Endometrial microvascular endothelial cells (primary cell): ENCODE measurements around the gene TSN. TPM values are rescaled to one million over a fixed set of nuclear protein-coding genes. Genes with fewer than 3 reads are reported as not detected.

Experiments used
- in situ Hi-C: cut with HindIII; loops from 2 replicates; pipeline ENCODE4 v1.10.0; 2017; ENCODE audit warnings: low sequenced_read_pairs, low pct_unique_long_range_greater_than_20kb; ENCODE audit errors: inconsistent ontology term
- total RNA-seq: library from RNA; depleted of rRNA; stranded (reverse); fragments of >200 nt; gene quantifications from one replicate; pipeline ENCODE4 v1.2.3, GENCODE V29; 2015; ENCODE audit errors: inconsistent ontology term

Gene TSN
- total RNA-seq, 1 donor from 2014 or later, result 77.9 TPM

GRCh38 chr2:121736462-121737336, 18.8 kb upstream of the TSN start, which contains the start of gene NIFK:
NIFK (minus strand) TSS chr2:121736875; CDS start chr2:121736850, 25 bp downstream.
- in situ Hi-C loops, result no loop called here

GRCh38 chr2:121740973-121741372, 14.5 kb upstream of the TSN start:
- in situ Hi-C loops, result no loop called here

GRCh38 chr2:121741450-121741849, 14.0 kb upstream of the TSN start:
- in situ Hi-C loops, result no loop called here

- in situ Hi-C loops, result no loop called here
Measured at GRCh38 chr2:121746071-121746578, 9.3 kb upstream of the TSN start.

- in situ Hi-C loops, result no loop called here
Measured at GRCh38 chr2:121748202-121748601, 7.2 kb upstream of the TSN start.

- in situ Hi-C loops, result no loop called here
Measured at GRCh38 chr2:121754851-121755236, 607 bp upstream of the TSN start.

GRCh38 chr2:121764681-121765228, 9.3 kb downstream of the TSN start:
- in situ Hi-C loops, result no loop called here

GRCh38 chr2:121766624-121767023, 11.2 kb downstream of the TSN start:
- in situ Hi-C loops, result no loop called here

GRCh38 chr2:121768143-121768755, 12.8 kb downstream of the TSN start:
- in situ Hi-C loops, result no loop called here

- in situ Hi-C loops, result no loop called here
Measured at GRCh38 chr2:121771976-121772742, 16.7 kb downstream of the TSN start.

GRCh38 chr2:121774235-121774634, 18.8 kb downstream of the TSN start:
- in situ Hi-C loops, result no loop called here

- in situ Hi-C loops, result no loop called here
Measured at GRCh38 chr2:121776361-121776760, 20.9 kb downstream of the TSN start.

GRCh38 chr2:121776885-121777698, 21.6 kb downstream of the TSN start:
- in situ Hi-C loops, result no loop called here

- in situ Hi-C loops, result no loop called here
Measured at GRCh38 chr2:121777699-121778058, 22.2 kb downstream of the TSN start.

GRCh38 chr2:121778741-121779487, 23.5 kb downstream of the TSN start:
- in situ Hi-C loops, result no loop called here

GRCh38 chr2:121783180-121783579, 27.7 kb downstream of the TSN start:
- in situ Hi-C loops, result no loop called here

- in situ Hi-C loops, result no loop called here
Measured at GRCh38 chr2:121788685-121789084, 33.2 kb downstream of the TSN start.
